ENCODE data around the gene ITFG1.
"Not testable (repeated sequence)": the region's sequence is repeated elsewhere in the genome, so short reads cannot be mapped to it uniquely, and the experiment has no call there.

ITFG1 gene

DNA sequence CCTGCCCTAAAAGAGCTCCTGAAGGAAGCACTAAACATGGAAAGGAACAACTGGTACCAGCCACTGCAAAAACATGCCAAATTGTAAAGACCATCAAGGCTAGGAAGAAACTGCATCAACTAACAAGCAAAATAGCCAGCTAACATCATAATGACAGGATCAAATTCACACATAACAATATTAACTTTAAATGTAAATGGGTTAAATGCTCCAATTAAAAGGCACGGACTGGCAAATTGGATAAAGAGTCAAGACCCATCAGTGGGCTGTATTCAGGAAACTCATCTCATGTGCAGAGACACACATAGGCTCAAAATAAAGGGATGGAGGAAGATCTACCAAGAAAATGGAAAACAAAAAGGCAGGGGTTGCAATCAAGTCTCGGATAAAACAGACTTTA lies 136.6 kb downstream of the ITFG1 start:
- DNase-seq (ENCODE audit: low read depth), result not testable (repeated sequence)

GRCh38 chr16:47323241-47323640 lies 137.6 kb downstream of the ITFG1 start:
- DNase-seq (ENCODE audit: low read depth), result no peak

GRCh38 chr16:47320546-47321310 lies 140.1 kb downstream of the ITFG1 start:
- no peak for DNase-seq (ENCODE audit: low read depth)

GRCh38 chr16:47317465-47318240 lies 143.2 kb downstream of the ITFG1 start:
- DNase-seq (ENCODE audit: low read depth), result no peak

DNA sequence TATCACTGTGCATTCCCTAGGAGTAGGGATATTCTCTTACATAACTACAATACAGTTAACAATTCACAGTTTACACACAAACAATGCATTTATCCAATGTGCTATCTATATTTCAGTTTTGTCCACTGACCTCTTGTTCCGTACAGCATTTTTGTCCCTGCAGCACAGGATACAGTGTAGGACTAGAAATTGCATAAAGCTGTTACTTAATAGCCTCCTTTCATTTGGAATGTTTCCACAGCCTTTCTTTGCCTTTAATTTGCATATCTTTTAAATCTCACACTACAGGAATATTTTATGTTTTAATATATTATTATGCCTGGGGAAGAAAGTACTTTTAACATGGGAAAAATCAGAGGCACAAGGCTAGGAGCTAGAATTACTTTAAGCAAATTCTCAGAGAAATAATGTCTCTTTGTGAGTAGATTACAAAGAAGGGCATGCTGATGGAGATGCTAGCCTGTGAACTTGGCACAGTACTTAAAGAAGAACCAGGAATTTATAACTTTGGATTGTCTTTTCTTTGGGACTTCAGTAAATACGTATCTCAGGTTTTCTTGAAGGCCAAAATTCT lies 144.3 kb downstream of the ITFG1 start:
- DNase-seq (ENCODE audit: low read depth), result no peak

DNA sequence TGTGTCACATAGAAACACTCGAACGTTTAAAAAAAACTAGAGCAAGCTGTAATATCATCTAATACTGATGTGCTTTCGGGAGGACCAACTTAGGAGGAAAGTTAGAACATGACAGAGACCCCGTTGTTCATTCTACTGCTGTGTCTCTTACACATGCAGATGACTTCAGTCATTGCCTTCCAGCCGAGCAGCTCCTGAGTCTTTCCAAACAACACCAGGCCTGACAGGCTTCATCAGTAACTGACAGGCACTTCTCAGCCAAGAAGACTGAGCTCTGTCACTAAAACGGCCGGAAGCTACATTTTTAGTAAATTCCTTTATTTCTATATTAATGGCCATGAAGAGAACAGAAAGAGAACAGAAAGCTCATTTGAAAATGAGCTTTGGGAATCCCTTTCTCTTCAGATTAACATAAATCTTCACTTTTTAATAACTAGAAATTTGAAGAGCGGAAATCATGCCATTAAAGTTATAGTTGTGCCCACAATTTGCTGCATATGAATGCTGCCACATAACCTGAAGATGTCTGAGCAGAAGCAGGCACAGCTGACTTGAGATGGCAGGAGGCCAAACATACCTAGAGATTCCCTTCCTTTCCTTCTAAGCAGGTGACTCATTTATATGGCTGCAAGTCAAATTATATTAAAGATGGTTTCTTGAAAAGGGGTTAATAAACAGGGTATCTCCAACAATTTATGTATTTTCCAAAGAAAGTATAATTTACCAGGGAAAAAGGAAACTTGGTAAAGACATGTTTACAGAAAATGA lies 148.9 kb downstream of the ITFG1 start:
- DNase-seq (ENCODE audit: low read depth), result no peak

- DNase-seq (ENCODE audit: low read depth), result no peak
Observed at GRCh38 chr16:47310792-47311211, 150.1 kb downstream of the ITFG1 start.

- DNase-seq (ENCODE audit: low read depth), result no peak
Observed at GRCh38 chr16:47309581-47310312, 151.1 kb downstream of the ITFG1 start.

- no peak for DNase-seq (ENCODE audit: low read depth)
Observed at GRCh38 chr16:47308601-47309000, 152.3 kb downstream of the ITFG1 start.

GRCh38 chr16:47304563-47304962 lies 156.3 kb downstream of the ITFG1 start:
- DNase-seq (ENCODE audit: low read depth), result no peak

DNA sequence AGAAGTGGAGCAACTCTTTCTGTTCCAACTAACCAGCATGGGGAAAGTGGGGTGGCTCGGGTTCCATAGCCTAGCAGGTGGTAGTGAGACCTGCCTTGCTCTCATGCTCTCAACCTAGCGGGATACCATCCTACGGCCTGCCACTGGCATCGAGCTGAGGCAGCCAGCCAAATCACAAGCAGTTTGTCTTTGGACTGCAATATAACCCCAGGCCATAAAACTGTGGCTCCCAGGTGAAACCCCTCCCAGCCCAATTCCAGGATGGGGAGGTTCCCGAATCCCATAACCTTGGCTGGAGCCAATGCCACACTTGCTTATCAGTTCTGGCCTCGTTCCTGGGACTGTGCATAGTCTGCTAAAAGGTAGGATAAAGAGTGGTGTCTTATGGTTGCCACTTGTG lies 161.3 kb downstream of the ITFG1 start:
- no peak for DNase-seq (ENCODE audit: low read depth)

DNA sequence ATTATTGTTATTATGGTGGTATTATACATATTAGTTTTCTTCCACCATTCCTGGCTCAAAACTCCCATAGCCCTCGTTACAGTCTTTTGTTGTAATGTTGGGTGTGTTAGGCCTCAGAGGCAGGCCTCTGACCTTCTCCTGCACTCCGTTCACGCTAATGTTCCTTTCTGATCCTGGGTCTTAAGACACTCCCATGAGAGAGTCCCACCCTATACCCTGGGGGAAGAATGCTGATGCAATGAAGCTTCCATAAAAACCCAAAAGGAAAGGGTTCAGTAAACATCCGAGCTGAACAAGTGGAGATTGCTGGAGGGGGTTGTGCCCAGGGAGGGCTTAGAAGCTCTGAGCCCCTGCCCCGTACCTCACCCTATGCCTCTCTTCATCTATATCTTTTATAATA lies 175.9 kb downstream of the ITFG1 start:
- no peak for DNase-seq (ENCODE audit: low read depth)

DNA sequence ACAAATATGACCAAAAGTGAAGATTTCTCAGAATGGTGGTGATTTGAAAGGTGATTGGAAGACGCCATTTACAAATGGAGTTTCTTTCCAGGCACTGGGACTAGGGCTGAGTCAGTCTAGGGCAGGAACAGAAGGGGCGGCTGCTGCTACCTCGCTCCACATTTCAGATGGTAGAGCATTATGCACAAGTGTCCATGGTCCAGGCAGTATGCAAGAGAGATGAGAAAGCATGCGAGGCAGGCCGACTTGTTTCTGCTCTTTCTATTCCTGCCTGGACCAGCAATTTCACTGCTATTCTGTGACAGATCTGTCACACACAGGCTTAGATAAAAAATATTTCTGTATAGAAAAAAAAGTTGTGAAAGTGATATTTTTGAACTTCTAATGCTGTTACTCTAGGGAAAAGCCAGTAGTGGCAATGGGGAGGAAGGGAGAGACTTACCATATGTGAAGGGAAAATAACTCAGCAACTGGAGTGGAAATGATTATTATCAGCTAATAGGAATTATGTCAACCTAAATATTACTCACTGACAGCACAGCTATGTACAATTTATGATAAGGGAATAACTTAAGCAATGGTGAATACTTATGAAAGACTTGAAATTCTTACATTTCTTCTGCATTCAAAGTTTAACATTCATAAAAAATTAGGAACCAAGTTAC lies 182.4 kb downstream of the ITFG1 start:
- no peak for DNase-seq (ENCODE audit: low read depth)

DNA sequence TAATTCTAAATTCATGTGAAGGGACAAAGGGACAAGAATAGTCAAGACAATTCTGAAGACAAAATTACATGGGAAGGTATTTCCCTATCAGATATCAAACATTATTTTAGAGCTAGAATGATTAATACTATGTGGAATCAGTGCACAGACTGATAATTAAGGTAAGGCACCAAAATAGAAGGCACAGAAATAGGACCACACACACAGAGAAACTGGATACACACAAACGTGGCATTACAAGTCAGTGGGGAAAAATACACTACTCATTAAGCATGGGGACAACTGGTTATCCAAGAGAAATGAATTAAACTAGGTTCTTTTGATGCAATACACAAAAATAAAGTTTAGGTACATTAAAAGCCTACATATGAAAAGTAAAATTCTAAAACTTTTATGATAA lies 184.3 kb downstream of the ITFG1 start:
- no peak for DNase-seq (ENCODE audit: low read depth)

GRCh38 chr16:47262938-47263337 lies 197.9 kb downstream of the ITFG1 start:
- DNase-seq (ENCODE audit: low read depth), result no peak

GRCh38 chr16:47260503-47260902 lies 200.4 kb downstream of the ITFG1 start:
- no peak for DNase-seq (ENCODE audit: low read depth)

GRCh38 chr16:47258874-47259461 lies 201.9 kb downstream of the ITFG1 start:
- DNase-seq (ENCODE audit: low read depth), result peak; percentile 2

DNA sequence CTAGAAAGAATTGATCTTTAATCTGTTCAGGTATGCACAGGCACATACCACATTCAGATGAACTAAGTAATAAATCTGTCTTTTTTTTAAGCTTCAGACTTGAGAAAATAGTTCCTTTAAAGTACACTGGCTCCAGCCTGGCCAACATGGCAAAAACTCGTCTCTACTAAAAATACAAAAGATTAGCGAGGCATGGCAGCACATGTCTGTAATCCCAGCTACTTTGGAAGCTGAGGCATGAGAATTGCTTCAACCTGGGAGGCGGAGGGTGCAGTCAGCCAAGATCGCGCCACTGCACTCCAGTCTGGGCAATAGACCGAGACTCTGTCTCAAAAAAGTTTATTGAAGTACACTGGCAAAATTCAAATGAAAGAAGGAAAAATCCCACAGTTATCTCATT lies 206.1 kb downstream of the ITFG1 start:
- DNase-seq (ENCODE audit: low read depth), result no peak

- DNase-seq (ENCODE audit: low read depth), result no peak
Observed at GRCh38 chr16:47250983-47251382, 209.9 kb downstream of the ITFG1 start.

DNA sequence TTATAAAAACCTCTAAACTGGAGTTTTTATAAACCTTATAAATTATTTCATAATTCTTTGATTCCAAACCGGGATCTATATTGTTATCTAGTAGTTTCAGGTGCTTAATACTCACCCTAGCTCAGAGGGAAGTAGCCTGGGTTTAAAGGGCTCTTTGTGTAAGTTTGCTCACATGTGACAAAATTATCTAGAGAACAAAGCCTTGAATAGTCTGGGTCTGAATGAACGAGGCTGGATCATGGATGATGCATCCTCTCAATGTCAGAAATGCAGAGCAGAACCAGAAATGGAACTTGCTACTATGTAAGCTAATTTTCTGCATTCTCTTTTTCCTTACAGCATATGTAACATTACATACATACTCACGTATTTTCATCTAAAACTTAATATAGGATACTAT lies 213.2 kb downstream of the ITFG1 start:
- DNase-seq (ENCODE audit: low read depth), result no peak

DNA sequence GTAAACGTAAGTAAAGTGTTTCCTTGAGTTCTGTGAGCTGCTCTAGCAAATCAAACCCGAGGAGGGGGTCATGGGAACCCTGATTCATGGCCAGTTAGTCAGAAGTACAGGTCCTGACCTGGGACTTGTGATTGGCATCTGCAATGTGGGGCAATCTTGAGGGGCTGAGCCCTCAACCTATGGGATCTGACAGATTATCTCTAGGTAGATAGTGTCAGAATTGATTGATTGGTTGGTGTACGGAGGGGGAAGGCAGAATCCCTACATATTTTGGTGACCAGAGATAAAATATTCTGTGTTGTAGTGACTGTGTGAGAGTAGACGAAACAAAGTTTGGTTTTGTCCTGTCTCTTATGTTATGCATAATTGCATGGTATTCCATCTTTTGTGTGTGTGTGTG lies 216.7 kb downstream of the ITFG1 start:
- no peak for DNase-seq (ENCODE audit: low read depth)
